Heart left ventricle (tissue), 13 donors: Measurements from ENCODE around the gene VN1R4.

Experiments used
- POLR2A ChIP-seq, 2 donors: fragments of 450-650 bp; IDR thresholded peaks; one replicate each; pipeline ENCODE4 v1.6.1; 2017; ENCODE audit warnings: antibody characterized with exemption in 2 of 2, mild to moderate bottlenecking in 2 of 2, moderate library complexity in 2 of 2
- TF ChIP-seq, protein P1 (sequence below), 12 donors: fragments of 200-600 bp; sonication (generic) in 4 of 12; IDR thresholded peaks; one replicate each; pipeline versions ENCODE4 v1.5.0 to v1.8.0; 2018 to 2022; ENCODE audit warnings: antibody characterized with exemption in 12 of 12, mild to moderate bottlenecking in 5 of 12
- donor health status: ischemic (EF 13 %, LVEDD 7.1; RV severe dilation, severe dysfunction).
- donor health status: DM: no; HTN: yes; CAD: no.
- donor health status: DM: no; HTN: no; CAD: no.
- donor health status: ischemic (EF 25% LVEDD 6.9; RV normal size, moderate dysfunction).
- donor health status: ischemic (EF 25% LVEDD 5.7; RV mildly dilated, moderate dysfunction).
- donor health status: ischemic (EF 35%, LVEDD 5.7; RV mildly dilated, moderate dysfunction).
- donor health status: nonischemic (EF 11% LVEDD 7.7; RV severe dilation, severe dysfunction).
- donor health status: DM: yes; HTN: yes; CAD: no.
- donor health status: PGD.
- donor health status: ischemic (EF 29% LVEDD 5.4; RV normal size, mild dysfunction).
- donor health status: nonischemic (EF 23%, LVEDD 6.1; RV moderate dilation, normal function).

DNA sequence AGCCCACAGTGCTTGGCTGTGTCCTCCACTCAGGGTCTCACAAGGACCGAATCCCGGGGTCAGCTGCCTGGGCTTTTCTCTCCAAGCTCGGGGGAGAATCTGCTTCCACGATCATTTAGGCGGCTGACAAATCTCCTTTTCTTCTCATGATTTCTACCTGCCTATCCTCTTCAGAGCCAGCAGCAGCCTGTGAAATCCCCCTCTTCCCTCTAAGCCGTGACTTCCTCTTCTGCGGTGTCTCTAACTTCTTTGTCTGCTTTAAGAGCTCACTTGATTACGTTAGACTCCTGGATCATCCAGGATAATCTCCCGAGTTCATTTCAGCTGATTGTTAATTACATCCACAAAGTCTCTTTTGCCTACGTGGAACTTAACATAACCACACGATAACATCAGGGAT lies 43.5 kb upstream of the VN1R4 start:
- TF ChIP-seq POLR2A (IDR thresholded peaks at IDR 0.05), result no peak
- TF ChIP-seq, protein P1, sequence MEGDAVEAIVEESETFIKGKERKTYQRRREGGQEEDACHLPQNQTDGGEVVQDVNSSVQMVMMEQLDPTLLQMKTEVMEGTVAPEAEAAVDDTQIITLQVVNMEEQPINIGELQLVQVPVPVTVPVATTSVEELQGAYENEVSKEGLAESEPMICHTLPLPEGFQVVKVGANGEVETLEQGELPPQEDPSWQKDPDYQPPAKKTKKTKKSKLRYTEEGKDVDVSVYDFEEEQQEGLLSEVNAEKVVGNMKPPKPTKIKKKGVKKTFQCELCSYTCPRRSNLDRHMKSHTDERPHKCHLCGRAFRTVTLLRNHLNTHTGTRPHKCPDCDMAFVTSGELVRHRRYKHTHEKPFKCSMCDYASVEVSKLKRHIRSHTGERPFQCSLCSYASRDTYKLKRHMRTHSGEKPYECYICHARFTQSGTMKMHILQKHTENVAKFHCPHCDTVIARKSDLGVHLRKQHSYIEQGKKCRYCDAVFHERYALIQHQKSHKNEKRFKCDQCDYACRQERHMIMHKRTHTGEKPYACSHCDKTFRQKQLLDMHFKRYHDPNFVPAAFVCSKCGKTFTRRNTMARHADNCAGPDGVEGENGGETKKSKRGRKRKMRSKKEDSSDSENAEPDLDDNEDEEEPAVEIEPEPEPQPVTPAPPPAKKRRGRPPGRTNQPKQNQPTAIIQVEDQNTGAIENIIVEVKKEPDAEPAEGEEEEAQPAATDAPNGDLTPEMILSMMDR (IDR thresholded peaks at IDR 0.05), result no peak
